GM12878 (cell line): ENCODE measurements around the gene RIMBP2. TPM values are rescaled to one million over a fixed set of nuclear protein-coding genes. Genes with fewer than 3 reads are reported as not detected.

Source experiments
- HDAC6 ChIP-seq: fragments of 200-600 bp; sonication (generic); IDR thresholded peaks from one replicate; pipeline ENCODE4 v1.8.0; 2017; ENCODE audit warnings: antibody characterized with exemption; ENCODE audit not compliant: unreplicated experiment
- RCOR1 ChIP-seq: conservative IDR thresholded peaks from 2 replicates; pipeline ENCODE4 v1.6.1; 2012; ENCODE audit warnings: low read depth, low read length, improper control_type of control experiment
- ZBTB40 ChIP-seq: fragments of 450-650 bp; IDR thresholded peaks from 2 replicates; pipeline ENCODE4 v1.6.1; 2016; ENCODE audit warnings: mild to moderate bottlenecking, moderate library complexity, borderline replicate concordance
- polyA plus RNA-seq, 11 experiments: library from polyadenylated mRNA; depleted of rRNA in 4 of 11; unstranded in 6 of 11; stranded (reverse) in 5 of 11; fragments of >200 nt; fragmentation: Nextera tagmentation in 4 of 11; fragmentation: Illumina TruSeq in 1 of 11; extraction: Ambion mirVana in 4 of 11; extraction: Trizol in 1 of 11; gene quantifications; 1 replicate in 1 of 11; 2 replicates in 10 of 11; pipeline versions ENCODE4 v1.2.1 to v1.2.3, GENCODE V29; 2011 to 2016; ENCODE audit warnings: inconsistent platforms in 2 of 11, missing spikeins in 2 of 11, low read depth in 1 of 11
- total RNA-seq, 4 experiments: library from RNA; depleted of rRNA in 3 of 4; stranded (reverse); fragments of >200 nt in 3 of 4; fragmentation: Illumina TruSeq in 1 of 4; extraction: Trizol in 1 of 4; gene quantifications; 2 replicates each; pipeline versions ENCODE4 v1.2.1 to v1.2.3, GENCODE V29; 2013 to 2021
- TF ChIP-seq, protein P1 (sequence below): fragments of 450-650 bp; IDR thresholded peaks from 2 replicates; pipeline ENCODE4 v1.6.1; 2018; ENCODE audit warnings: mild to moderate bottlenecking, low read depth, moderate library complexity; ENCODE audit not compliant: partially characterized antibody
- TF ChIP-seq, protein P2 (sequence below): fragments of 450-650 bp; IDR thresholded peaks from 2 replicates; pipeline ENCODE4 v1.6.1; 2017; ENCODE audit warnings: borderline replicate concordance
- TF ChIP-seq, protein P3 (sequence below): IDR thresholded peaks from 2 replicates; pipeline ENCODE4 v1.6.1; 2012; ENCODE audit warnings: mild to moderate bottlenecking, low read depth, low read length

RIMBP2 gene
- total and polyA plus RNA-seq, 10 of the 15 experiments (the other 5 are each of a cell fraction or from before 2014, with no cell fraction given), result 0.04 to 2.9 (median 0.07) TPM; not detected in 1

DNA sequence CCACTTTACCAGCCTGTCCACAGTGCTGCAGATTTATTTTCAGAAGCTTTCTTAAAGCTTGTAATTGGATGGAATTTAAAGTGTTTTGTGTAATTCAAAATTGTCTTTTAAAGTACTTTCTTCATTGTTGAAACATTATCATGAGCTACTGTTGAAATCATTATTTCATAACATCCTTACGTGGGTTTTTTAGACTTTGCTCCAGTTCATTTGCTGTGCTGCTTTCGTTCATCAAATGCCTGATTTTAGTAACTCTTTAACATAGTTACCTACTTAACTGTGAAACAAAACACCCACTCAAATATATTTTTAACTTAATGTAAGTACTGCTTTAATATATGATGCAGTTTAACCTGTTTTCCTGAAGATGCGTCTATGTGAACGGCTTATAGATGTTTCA is 330.9 kb downstream of the RIMBP2 start (continued):
- TF ChIP-seq, protein P1, sequence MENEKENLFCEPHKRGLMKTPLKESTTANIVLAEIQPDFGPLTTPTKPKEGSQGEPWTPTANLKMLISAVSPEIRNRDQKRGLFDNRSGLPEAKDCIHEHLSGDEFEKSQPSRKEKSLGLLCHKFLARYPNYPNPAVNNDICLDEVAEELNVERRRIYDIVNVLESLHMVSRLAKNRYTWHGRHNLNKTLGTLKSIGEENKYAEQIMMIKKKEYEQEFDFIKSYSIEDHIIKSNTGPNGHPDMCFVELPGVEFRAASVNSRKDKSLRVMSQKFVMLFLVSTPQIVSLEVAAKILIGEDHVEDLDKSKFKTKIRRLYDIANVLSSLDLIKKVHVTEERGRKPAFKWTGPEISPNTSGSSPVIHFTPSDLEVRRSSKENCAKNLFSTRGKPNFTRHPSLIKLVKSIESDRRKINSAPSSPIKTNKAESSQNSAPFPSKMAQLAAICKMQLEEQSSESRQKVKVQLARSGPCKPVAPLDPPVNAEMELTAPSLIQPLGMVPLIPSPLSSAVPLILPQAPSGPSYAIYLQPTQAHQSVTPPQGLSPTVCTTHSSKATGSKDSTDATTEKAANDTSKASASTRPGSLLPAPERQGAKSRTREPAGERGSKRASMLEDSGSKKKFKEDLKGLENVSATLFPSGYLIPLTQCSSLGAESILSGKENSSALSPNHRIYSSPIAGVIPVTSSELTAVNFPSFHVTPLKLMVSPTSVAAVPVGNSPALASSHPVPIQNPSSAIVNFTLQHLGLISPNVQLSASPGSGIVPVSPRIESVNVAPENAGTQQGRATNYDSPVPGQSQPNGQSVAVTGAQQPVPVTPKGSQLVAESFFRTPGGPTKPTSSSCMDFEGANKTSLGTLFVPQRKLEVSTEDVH, result no peak
- TF ChIP-seq, protein P2, sequence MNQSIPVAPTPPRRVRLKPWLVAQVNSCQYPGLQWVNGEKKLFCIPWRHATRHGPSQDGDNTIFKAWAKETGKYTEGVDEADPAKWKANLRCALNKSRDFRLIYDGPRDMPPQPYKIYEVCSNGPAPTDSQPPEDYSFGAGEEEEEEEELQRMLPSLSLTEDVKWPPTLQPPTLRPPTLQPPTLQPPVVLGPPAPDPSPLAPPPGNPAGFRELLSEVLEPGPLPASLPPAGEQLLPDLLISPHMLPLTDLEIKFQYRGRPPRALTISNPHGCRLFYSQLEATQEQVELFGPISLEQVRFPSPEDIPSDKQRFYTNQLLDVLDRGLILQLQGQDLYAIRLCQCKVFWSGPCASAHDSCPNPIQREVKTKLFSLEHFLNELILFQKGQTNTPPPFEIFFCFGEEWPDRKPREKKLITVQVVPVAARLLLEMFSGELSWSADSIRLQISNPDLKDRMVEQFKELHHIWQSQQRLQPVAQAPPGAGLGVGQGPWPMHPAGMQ, result no peak
- TF ChIP-seq, protein P3, sequence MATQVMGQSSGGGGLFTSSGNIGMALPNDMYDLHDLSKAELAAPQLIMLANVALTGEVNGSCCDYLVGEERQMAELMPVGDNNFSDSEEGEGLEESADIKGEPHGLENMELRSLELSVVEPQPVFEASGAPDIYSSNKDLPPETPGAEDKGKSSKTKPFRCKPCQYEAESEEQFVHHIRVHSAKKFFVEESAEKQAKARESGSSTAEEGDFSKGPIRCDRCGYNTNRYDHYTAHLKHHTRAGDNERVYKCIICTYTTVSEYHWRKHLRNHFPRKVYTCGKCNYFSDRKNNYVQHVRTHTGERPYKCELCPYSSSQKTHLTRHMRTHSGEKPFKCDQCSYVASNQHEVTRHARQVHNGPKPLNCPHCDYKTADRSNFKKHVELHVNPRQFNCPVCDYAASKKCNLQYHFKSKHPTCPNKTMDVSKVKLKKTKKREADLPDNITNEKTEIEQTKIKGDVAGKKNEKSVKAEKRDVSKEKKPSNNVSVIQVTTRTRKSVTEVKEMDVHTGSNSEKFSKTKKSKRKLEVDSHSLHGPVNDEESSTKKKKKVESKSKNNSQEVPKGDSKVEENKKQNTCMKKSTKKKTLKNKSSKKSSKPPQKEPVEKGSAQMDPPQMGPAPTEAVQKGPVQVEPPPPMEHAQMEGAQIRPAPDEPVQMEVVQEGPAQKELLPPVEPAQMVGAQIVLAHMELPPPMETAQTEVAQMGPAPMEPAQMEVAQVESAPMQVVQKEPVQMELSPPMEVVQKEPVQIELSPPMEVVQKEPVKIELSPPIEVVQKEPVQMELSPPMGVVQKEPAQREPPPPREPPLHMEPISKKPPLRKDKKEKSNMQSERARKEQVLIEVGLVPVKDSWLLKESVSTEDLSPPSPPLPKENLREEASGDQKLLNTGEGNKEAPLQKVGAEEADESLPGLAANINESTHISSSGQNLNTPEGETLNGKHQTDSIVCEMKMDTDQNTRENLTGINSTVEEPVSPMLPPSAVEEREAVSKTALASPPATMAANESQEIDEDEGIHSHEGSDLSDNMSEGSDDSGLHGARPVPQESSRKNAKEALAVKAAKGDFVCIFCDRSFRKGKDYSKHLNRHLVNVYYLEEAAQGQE, result no peak
- TF ChIP-seq ZBTB40, result no peak
- no peak for TF ChIP-seq HDAC6
- no peak for TF ChIP-seq RCOR1
